NCI-H187 treated with DMSO at 0.1 percent for 48 hours (cell line): ENCODE measurements around the gene CARD14.
"Not testable (repeated sequence)": the region's sequence is repeated elsewhere in the genome, so short reads cannot be mapped to it uniquely, and the experiment has no call there.

ENCODE experiments used
- DNase-seq: peaks from one replicate; lab custom pipeline; 2025; lab: John Stamatoyannopoulos, UW

CARD14 gene

DNA sequence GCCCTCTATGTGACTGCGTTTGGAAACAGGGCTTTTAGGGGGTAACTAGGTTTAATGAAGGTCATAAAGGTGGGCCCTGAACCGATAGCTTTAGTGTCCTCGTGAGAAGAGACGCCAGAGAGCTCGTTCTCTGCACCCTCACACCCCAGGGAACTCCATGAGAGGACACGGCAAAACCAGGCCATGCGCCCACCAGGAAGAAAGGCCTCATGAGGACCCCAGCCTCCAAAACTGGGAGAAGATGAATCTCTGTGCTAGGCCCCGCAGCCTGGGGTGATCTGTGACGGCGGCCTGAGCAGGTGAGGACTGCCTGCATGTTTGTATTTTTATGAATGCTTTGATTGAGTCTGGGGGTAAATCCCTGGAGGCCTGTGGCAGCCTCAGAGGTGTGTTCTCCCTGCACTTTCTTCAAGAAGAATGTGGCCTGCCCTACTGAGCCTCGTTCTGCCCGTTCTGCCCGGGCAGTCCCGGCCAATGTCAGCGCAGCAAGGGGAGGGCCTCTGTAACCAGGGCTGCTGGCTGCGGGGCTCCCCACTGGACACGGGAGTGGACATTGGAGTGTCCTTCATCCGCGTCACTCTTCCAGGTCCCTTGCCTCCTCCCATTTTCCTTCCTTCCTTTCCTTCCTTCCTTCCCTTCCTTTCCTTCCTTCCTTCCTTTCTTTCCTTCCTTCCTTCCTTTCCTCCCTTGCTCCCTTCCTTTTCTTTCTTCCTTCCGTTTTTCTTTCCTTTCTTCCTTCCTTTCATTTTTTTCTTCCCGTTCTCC lies 84.0 kb downstream of the CARD14 start:
- DNase-seq = no peak

DNA sequence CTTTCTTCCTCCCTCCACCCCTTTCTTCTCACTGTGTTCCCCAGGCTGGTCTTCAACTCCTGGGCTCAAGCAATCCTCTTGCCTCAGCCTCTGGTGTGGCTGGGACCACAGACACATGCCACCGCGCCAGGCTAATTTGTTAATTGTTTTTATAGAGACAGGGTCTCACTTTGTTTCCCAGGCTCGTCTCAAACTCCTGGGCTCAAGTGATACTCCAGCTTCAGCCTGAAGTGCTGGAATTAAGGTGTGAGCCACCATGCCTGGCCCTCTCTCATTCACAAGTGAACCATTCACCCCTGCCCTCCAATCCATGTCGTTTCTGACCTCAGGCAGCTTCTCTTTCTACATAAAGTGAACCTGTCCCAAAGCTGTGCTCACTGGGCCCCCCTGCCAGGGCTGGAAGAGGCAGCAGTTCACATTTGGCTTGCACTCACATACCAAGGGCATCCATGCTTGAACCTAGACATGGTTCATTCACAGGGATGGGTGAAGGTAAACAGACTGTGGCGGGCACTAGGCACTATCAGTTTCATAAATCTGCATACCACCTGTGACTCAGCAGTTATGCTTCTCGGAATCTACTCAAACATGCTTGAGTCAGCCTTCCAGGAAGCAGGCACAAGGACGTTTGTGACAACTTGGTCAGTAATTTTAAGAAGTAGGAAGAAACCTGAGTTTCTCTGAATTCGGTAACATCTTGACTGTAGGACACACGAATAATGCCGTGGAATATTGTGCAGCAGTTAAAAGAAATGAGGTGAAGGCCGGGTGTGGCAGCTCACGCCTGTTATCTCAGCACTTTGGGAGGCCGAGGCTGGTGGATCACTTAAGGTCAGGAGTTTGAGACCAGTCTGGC lies 84.8 kb downstream of the CARD14 start:
- DNase-seq = no peak

DNA sequence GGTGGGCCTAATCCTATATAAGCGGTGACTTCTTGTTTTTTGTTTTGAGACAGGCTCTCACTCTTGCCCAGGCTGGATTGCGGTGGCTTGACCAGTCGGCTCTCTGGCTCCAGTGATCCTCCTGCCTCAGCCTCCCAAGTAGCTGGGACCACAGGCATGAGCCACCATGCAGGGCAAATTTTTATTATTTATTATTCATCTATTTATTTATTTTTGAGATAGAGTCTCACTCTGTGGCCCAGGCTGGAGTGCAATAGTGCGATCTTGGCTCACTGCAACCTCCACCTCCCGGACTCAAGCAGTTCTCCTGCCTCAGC lies 86.2 kb downstream of the CARD14 start:
- no peak for DNase-seq

DNA sequence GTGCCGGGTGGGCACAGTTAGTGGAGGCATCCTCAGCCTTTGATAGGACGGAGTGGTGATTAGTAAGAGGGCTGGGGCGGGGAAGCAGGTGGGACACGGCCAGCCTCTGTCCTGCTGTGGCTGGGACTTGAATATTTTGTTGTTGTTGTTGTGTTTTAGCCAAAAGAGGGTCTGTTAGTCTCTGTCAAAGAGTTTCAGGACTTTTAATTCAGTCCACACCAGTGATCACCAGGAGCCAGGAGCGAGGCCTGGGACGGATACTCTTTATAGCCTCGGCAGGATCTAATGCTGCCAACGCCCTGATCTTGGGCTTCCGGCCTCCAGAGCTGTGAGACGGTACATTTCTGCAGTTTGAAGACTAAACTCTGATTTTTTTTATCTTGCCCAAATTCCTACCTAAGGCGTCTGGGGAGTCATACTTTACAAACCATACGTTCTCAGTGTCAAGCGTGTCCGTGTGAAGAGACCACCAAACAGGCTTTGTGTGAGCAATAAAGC lies 87.9 kb downstream of the CARD14 start:
- DNase-seq = no peak

DNA sequence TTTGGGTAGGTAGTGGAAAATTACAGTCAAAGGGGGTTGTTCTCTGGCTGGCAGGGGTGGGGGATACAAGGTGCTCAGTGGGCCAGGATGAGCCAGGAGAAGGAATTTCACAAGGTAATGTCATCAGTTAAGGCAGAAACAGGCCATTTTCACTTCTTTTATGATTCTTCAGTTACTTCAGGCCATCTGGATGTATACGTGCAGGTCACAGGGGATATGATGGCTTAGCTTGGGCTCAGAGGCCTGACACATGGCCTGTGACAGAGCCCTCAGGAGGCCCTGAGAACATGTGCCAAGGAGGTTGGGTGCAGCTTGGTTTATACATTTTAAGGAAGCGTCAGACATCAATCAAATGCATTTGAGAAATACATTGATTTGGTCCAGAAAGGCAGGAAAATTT lies 88.5 kb downstream of the CARD14 start:
- DNase-seq = not testable (repeated sequence)
